Activated CD8-positive, alpha-beta memory T cell treated with anti-CD3 and anti-CD28 coated beads, Interleukin-2, amount 50 U/mL, for 1 hour (primary cell): ENCODE measurements around the gene DMXL1.
"Not testable (repeated sequence)": the region's sequence is repeated elsewhere in the genome, so short reads cannot be mapped to it uniquely, and the experiment has no call there.

ENCODE experiments used
- DNase-seq: peaks from one replicate; pipeline ENCODE4 v3.0.0-alpha.2; 2020; ENCODE audit errors: extremely low read depth

The DMXL1 gene

GRCh38 chr5:119200795-119201194, 129.9 kb downstream of the DMXL1 start:
- DNase-seq, result no peak

DNA sequence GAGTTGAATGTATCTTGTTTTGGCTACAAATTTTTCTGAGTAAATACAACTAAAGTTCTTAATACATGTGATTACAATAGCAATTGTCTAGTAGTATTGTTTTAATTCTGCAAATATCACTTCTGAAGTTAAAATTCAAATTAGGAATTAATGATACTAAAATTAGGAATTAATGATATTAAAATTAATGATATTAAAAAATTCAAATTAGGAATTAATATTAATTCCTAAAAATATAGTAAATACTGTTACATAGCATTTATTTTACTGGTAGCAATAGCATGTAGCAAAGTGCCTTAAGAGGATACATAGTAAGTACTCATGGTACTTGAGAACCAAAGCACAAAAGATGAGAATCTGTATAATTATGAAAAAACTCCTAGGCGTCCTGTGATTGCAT, 136.2 kb downstream of the DMXL1 start:
- no peak for DNase-seq

DNA sequence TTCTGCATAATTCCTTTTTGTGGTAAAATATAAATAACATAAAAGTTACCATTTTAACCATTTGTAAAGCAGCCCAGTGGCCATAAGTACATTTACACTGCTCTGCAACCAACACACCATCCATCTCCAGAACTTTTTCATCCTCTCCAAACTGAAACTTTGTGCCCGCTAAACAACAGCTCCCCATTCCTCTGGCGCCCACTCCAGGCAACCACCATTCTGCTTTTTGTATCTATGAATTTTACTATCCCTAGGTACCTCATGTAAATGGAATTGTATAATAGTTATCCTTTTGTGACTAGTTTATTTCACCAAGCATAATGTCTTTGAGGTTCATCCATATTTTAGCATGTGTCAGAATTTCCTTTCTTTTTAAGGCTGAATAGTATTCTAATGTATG, 141.1 kb downstream of the DMXL1 start:
- no peak for DNase-seq

- DNase-seq, result no peak
These were observed 141.8 kb downstream of the DMXL1 start for GRCh38 chr5:119212676-119213075.

DNA sequence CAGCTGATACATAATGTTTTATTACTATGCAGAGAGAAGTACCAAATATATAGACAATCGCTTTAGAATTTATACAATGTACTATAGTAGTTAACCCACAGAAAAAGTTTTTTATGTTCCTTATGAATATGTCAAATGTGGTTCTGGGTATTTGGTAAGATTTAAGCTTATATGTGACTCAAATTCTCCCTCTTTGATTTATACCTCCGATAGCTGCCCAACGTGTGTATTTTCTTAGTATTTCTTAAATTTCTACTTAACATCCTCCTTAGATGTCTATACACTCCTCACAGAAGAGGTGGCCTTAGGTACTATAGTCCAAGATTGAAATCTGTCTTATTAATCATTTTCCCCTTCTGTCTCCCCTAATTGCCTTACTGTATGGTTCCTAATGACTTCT, 146.3 kb downstream of the DMXL1 start:
- DNase-seq, result no peak

DNA sequence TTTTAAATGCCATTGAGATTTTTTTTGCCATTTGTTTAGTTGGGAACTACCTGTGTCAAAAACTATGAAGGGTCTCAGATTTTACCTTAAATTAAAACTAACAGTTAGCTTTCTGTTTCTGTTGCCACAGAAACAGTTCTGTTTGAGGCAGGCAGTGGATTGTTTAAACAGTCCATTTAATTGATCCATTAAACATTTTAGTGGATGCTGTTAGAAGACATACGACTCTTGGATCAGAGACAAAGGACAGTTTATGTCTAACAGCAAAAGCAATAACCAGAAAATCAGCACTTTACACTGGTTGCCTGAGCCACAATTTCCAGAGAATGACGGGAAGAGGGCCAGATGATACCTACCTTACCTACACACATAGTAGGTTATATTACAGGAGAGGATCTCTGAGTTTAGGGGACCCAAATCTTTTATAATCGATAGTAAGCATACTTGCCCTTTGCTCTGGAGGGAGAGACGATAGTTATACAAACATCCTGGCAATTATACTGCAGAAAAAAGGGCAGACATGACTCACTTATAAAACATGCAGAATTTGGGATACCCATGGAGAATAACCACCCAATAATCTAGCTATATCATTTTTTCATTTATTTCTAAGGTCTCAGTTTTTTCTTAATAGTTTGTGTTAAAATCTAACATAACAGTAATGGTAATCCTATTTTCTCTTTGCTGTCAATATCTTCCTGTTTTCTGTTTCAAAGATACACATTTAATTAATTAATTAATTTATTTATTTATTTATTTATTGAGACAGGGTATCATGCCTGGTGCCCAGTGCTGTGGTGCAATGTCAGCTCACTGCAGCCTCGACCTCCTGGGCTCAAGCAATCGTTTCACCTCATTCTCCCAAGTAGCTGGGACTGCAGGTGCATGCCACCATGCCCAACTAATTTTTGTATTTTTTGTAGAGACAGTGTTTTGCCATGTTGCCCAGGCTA, 148.2 kb downstream of the DMXL1 start:
- no peak for DNase-seq

DNA sequence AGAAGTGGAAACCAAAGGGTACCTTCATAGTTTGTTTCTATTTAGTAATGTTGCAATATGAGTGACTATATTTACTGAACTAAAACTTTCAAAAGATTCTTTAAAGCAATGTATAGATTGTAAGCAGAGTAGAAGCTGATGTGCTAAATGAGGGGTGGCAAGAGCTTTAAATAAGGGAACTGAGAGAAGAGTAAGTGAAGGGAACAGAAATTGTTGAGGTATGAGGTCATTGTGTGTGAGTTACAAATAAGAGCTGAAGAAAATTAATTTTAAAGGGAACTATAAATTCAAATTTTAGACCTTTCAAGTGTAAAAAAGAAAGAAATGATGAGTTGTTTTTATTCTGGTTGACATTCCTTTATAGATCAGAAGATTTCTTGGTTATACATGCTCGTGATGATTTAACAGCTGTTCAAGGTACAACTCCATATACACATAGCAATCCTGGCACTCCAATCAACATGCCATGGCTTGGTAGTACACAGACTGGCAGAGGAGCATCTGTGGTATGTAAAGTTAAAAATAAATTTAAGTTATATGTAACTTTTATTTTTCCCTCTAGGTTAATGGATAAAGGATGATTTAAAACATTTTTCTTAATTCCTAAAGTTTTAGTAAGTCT, 149.8 kb downstream of the DMXL1 start:
- no peak for DNase-seq

DNA sequence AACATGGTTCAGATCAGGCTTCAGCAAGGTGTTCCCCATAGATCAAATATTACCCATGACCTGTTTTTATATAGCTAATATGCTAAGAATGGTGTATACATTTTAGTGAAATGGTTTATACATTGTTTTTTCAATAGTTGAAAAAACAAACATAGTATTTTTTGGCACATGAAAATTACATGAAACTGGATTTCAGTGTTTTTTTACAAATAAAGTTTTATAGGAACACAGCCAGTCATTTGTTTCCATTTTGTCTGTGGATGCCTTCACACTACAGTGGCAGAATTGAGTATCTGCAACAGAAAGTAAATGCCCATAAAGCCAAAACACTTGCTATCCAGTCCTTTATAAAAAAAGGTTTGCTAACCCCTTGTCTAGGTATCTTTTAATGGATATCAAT, 150.4 kb downstream of the DMXL1 start:
- DNase-seq, result no peak

DNA sequence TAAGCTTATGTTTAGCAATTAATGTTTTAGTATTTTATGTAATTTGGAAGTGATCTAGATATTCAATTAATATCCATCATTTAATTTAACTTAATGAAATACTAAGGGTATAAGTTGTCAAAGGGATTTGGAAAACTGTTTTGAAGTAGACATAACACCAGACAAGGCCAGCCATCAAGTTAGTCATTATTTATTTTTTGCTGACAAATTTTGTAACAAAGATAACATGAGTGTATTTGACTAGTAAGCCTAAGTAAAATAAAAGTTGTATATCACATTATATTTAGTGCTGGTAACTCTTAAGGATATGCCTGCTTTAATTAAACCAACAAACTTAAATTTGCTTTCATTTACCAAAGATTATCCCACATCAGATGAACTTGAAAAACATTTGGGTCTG, 159.1 kb downstream of the DMXL1 start:
- DNase-seq, result no peak

DNA sequence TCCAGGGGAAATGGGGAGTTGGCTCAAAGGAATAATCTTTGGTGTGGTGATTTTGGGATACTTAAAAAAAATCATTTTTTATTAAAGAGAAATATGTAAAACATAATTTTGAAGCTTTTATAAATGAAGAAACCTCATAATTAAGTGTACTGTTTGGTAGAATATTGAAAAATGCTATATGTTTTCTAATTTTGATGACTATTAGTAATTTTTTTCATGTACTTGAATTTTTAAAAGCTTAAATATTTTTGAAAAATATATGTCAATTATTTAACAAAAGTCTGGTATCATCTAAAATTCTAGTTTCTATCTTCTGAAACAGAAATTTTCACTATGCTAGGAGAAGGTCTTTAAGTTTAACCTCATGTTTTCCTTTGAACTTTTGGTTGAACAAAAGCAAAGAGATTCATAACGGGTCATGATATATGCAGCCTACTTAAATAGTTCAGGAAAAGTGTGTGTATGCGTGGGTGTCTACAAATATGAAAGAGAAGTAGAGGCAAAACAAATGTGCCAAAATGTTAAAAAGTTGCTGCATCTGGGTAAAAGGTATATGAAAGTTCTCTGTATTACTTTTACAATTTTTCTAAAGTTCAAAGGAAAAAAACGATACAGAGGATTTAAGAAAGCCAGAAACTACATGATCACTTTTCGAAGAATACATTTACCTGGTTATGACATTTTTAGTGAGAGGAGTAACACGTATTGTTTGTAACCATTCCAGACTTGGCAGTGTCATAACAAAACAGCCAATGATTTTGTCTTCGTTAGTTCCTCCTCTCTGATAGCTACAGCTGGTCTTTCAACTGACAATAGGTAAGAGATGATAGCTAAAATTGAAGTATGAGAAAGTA, 167.6 kb downstream of the DMXL1 start:
- DNase-seq, result no peak

- DNase-seq, result no peak
These were observed 168.2 kb downstream of the DMXL1 start for GRCh38 chr5:119239119-119239417.

- not testable (repeated sequence) for DNase-seq
These were observed 168.9 kb downstream of the DMXL1 start for GRCh38 chr5:119239826-119240225.

DNA sequence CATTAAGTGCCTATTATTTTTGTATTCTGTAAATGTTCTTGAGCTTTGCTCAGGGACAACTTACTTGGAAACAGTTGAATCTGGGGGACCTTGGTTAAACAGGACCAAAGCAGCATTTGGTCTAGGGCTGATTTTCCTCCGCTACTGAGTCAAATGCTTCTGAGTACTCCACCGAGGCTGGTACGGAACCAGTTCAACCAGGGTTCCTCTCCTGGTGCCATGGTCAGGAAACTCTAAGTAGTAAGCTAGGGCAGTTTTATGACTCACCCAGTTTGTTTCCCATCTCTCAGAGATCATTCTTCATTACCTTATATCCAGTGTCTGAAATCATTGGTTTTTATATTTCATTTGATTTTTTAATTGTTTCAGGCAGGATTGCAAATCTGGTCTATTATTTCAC, 173.0 kb downstream of the DMXL1 start:
- no peak for DNase-seq

DNA sequence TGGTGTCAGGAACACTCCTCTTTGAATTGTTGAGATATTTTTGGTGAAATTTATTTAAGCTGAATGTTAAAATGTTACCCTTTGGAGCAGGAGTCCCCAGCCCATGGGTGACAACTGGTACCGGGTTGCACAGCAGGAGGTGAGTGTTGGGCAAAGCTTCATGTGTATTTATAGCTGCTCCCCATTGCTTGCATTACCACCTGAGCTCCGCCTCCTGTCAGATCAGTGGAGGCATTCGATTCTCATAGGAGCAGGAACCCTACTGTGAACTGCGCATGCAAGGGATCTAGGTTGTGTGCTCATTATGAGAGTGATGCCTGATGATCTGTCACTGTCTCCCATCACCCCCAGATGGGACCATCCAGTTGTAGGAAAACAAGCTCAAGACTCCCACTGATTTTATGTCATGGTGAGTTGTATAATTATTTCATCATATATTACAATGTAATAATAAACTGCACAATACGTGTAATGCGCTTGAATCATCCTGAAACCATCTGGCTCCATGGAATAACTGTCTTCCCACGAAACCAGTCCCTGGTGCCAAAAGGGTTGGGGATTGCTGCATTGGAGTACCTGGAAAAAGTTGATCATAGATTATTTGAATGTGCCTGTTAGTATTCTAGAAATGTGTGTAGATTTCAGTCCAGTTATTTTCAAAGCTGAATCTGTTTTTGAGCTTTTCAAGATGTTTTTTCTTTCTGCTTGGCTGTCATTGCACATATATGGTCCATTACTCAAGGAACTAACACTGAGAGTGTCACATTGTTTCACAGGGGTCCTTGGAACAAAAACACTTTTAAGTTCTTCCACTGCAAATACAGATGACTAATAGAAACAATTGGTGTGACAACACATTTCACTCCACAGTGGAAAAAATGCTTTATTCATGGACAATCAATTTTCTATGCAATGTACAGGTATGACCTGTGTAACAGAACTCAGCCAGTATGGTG, 180.3 kb downstream of the DMXL1 start:
- DNase-seq, result no peak

GRCh38 chr5:119255571-119256356, 184.9 kb downstream of the DMXL1 start:
- DNase-seq, result no peak

DNA sequence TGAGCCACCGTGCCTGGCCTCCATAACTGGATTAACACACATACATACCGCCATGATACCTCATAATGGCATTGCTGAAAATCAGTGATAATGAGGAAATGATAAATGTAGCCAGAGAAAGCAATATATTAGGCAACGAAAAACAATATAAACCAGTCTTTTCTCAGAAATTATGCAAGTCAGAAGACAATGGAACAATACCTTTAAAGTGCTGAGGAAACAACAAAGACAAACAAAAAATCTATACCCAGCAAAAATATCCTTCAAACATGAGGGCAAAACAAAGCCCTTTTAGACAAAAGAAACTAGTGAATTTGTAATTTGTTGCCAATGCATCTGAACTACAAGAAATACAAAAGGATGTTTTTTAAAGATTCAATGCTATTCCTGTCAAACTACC, 186.7 kb downstream of the DMXL1 start:
- DNase-seq, result no peak

DNA sequence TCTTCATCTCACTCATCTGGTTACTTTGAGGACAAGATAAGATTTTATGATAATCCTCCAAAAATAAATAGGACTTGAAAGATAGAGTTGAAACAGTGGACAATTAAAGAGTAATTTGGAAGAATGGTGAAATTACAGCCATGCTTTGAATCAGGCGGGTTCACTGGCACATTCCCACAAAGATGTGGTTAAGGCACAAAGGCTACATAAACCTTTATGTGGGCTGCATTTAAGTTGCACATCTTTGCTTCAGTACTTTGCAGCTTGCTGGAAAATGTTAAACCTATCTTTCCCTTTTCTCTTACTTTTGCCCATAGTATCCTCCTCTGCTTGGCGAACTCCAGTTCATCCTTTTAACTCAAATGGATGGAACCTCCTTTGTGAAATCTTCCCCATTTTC, 192.8 kb downstream of the DMXL1 start:
- DNase-seq, result no peak

DNA sequence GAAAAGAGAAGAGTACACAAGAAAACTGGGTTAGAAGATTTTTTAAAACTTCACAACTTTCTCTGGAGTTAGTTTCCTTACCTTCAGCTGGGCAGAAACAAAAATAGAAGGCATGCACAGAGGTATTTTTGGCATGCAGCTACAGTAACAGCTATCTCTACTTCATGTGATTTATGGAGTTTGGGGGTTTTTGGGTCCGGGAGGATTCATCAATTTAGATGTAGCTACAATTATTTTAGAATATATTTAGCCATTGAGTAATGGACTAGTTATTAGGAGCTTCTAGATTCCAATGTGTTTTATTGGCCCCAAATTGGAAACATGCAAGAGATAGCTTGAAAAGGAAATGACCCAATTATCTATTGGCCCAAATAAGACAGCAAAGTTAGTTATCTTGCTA, 193.3 kb downstream of the DMXL1 start:
- no peak for DNase-seq

DNA sequence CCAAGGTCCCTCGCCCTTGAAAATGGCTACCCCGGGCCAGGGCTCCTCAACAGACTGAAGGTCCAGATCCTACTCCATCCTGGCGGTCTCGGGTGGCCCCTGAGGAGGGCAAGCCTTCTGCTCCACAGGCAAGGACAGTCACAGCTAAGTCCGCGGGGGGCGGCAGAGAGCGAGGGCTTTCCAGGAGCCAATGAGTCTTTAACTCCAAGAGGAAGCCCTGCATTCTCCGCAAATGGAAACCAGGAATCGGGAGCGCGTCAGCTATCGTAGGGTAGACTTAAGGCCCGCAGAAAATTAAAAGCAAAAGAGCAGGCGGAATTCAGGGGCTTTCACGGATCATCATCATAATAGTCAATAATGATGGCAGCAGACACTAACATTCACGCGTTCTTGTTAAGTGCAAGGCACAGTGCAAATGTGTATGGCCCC, 197.1 kb downstream of the DMXL1 start:
- DNase-seq, result peak; percentile 76

DNA sequence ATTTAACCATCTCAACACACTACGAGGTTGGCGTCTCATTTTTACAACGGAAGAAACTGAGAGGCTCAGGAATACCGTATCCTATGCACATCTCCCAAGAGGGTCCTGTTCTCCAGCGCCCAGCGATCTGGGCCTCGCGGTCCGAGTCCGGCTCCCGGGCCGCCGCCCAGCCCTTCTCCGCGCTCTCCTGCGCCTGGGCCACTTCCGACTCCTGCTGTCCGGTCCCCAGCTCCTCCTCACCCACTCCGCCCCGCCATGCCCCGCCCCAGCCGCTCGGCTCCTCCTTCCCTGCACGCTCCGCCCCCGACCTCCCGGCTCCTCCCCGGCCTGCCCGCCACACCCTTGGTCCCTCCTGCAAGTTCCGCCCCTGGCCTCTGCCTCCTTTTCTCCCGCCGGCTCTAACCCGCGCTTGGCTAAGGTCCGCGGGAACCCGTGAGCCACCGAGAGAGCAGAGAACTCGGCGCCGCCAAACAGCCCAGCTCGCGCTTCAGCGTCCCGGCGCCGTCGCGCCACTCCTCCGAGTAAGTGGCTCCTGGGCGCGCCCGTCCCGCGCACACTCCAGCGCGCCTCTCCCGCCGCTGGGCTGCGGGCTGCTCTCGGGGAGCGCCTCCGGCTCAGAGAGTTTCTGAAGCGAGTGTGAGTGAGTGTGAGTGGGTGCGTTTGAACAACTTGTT, 197.6 kb downstream of the DMXL1 start:
- DNase-seq, result peak; percentile 78
